ENCODE data around the gene OSCP1.

The OSCP1 gene

DNA sequence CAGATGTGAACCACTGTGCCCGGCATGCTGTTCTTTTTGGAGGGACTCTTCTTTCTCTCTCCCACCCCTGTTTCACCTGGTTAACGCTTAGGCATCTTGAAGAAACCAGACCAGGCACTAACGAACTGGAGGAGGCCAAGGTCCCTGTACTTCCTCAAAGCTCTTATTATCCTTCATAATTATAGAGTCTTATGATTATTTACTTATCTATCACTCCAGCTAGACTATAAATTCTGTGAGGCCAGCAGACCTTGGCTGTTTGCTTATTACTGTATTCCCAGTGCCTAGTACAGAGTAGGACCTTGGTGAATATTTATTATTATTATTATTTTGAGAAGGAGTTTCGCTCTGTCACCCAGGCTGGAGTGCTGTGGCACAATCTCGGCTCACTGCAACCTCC lies 26.7 kb upstream of the OSCP1 start:
- intact Hi-C loops (cut with DNase I) = no loop called here
- no peak for DNase-seq

DNA sequence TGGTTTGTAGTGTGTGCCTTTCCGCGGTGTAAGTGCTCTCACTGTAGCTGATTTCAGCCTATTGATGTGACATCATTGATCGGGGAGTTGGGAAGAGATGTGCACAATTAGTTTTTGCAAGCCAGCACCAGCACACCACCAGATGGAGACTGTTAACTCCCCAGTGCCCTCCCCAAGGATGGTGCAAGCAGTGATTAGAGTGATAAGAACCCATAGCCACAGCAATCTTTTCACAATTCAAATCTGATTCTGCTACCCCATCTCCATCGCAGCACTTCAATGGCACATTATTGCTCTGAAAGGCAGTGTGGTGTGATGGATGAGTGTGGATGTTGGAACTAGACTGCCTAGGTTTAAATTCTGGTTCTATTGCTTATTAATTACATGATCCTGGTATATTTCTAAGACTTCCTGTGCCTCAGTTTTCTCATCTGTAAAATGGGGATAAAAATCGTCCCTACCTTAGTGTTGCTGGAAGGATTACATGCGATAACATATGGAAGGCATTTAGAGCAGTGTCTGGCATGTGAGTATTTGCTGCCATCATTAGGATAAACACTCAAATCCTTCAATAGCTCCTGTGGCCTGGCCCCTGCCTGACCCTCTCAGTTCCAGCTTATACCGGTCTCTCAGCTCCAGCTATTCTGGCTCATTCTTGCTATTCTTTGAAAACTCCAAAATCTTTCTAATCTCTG lies 25.8 kb upstream of the OSCP1 start:
- intact Hi-C loops (cut with DNase I) = no loop called here
- no peak for DNase-seq

DNA sequence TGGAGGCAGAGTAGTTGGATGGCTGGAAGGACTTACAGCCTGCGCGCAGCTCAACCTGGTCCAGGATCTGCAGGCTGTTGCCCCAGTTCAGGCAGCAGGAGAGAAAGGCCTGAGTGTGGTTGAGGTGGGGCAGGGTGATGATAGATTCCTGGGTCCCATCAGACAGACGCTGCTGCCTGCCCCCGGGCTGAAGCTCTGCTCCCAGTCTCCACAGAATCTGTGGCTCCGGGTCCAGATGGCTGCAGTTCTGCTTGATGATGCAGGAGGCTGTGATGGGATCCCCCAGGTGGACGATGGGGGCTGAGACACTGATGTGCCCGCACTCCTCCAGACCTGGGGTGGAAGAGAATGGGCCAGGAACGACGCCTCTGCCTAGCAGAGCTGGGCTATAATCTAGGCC lies 25.1 kb upstream of the OSCP1 start:
- intact Hi-C loops (cut with DNase I) = no loop called here
- DNase-seq = no peak

DNA sequence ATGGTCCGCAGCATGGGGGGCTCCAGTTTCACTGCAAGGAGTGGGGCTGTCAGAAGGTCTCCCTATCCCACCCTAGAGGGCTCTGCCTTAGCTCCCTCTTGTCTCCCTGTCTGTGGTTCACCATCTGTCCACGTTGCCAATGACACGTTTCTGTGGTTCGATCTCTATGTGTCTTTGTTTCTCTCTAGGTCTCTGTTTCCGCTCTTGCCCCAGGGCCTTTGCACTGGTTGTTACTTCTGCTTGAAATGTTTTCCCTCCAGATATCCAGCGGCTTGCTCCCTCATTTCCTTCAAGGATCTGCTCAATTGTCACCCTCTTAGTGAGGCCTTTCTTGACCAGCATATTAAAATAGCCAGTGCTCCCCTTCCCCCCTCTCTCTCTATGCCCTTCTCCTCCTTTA lies 22.4 kb upstream of the OSCP1 start:
- no peak for DNase-seq
- intact Hi-C loops (cut with DNase I) = no loop called here

DNA sequence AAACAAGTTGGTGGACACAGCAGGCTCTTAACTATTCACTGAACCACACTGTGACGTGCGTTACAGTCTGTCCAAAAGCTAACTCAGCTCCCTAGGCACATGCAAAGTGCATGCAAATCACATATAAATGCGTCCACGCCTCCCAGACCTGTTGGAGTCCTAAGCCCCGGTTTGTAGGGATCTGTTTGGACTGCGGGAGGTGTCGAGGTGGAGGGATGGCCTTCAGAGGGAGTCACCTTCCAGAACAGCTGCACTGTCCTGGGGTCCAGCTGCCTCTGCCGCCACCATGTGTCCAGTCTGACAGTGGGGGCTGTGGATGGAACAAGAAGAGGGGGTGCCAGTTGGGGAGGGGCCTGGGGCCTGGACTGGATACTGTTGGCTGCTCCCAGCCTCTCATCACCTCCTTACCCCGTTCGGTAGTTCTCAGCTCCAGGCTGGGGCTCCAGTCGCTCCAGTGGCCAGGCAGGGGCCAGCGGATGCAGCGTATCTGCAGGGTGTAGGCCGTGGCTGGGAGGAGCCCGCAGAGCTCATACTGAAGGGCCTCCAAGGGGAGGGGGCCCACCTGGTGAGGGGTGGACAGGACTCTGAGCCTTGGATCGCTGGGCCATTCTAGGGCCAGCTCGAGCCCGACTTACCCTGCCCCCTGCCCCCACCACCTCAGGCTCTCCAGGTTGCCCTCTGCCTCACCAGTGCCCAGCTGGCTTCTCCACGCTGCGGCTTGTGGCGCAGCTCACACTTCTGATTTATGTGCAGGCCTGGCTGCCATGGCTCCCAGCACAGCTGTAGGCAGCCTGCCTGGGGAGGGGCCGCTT lies 21.8 kb upstream of the OSCP1 start:
- DNase-seq = no peak
- intact Hi-C loops (cut with DNase I) = no loop called here

DNA sequence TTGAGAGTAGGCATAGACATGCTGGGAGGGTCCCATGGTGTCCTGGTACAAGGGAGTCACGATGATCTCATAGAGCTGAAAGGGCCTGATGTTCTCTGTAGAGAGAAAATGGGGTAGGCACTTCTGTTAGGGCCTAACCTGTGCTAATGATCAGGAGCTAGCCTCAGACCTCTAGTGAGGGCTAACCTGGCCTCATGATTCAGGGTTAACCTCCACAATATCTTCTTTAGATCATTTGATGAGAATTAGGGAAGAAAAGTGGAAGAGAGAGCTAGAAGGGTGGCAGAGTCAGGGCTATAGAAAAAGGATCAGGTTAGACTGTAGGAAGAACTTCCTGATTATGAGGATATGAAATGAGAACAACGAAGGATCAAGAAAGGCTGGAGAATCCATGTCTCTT lies 18.9 kb upstream of the OSCP1 start:
- no peak for DNase-seq
- intact Hi-C loops (cut with DNase I) = no loop called here

DNA sequence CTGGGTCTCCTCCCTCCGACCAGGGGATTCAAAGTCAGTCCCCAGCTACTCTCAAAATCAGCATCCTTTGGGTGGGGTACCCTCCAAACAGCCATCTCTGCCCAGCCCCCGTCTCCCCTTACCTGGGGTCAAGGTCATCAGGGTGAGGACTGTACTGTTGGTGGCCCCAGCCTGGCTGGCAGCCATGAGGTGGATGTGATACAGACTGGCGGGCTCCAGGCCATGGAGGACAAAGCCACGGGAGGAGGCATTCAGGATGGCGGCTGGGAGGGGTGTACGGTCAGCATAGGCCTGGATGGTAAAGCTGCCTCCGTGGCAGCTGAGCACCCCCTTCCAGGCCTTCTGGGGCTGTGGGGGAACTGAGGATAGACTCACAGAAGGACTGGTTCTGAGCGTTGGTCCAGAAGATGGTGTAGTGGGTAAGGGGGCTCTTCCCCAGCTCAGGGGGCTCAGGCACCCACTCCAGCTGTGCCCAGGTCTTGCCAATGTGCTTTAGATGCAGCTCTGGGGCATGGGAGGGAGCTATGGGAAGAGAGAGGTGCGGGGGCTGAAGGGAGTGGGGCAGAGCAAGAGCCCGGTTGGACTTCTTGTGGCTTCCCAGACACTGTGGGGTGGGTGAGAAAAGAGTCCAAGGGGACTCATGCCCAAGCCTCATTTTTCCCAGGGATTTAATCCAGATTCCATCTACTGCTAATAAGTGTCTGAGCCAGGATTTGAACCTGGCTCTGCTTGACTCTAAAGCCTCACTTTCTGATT lies 17.6 kb upstream of the OSCP1 start:
- no peak for DNase-seq
- intact Hi-C loops (cut with DNase I) = no loop called here

DNA sequence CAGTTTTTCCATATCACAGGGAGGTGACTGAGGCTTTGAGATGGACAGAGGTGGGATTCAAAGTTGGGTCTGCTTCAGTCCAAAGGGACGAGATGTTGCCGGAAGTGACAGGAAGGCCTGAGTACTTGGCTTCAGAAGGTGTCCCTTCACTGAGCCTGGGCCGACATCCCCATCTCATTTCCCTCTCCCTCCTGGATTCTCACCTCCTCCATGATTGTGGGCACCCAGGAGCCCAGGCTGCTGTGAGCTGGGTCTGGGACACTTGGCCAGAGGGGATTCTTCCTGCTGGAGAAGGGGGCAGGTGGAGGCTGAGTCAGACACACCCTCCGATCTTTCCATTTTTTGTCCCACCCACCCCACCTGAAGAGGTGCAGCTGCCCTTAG lies 16.8 kb upstream of the OSCP1 start:
- intact Hi-C loops (cut with DNase I) = no loop called here
- DNase-seq = no peak

DNA sequence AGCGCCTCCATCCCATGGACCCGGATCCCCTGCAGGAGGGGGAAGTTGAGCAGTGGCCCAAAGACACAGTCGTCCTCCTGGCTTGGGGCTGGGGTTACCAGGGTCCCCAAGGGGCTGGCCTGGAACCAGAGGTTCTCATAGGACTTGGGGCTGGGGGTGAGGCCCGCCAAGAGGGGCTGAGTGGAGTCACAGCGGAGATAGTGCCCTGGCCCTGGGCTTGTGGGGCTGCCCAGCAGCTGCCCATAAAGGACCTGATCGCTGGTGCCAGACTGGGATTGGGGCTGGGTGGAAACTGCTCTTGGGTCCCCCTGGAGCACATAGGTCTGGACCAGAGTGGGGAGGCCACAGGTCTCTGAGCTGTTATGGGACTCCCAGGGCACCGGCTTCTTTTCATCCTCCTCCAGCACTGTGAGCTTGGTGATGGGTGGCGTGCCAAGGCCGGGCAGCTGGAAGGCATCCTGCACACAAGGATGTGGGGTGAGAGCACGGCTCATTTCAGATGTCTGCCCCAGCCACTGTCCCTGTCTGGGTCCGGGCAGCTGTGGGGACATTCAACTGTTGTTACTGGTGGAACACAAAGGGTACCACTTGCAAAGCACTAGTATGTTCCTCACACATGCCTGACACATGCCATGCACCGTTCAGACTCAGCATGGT lies 16.2 kb upstream of the OSCP1 start:
- DNase-seq = no peak
- intact Hi-C loops (cut with DNase I) = no loop called here

DNA sequence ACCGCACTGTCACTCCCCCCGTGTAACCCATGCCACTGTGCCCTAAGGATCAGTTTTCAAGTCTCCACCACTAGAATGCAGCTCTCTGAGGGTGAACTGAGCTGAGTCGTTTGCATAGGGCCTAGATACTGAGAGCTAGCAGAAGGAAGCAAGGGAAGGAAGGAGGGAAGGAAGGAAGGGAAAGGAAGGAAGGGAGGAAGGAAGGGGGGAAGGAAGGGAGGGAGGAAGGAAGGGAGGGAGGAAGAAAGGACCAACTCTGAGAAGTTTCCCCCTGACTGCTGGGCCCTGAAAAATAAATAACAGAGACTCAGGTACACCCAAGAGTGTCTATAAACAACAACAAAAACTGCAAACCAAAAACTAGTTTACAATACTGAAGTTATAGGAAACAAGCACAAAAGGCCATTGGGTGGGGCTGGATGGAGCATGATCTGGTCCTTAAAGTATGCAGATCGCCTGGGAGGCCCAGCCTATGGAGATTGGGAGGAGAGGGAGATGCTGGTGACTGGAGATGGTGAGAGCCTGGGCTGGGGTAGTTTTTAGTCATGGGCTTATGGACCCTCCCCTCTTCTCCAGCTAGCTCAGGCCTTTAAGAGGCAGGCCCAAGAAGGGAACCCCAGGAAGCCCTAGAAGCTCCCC lies 15.6 kb upstream of the OSCP1 start:
- no peak for DNase-seq
- intact Hi-C loops (cut with DNase I) = no loop called here

DNA sequence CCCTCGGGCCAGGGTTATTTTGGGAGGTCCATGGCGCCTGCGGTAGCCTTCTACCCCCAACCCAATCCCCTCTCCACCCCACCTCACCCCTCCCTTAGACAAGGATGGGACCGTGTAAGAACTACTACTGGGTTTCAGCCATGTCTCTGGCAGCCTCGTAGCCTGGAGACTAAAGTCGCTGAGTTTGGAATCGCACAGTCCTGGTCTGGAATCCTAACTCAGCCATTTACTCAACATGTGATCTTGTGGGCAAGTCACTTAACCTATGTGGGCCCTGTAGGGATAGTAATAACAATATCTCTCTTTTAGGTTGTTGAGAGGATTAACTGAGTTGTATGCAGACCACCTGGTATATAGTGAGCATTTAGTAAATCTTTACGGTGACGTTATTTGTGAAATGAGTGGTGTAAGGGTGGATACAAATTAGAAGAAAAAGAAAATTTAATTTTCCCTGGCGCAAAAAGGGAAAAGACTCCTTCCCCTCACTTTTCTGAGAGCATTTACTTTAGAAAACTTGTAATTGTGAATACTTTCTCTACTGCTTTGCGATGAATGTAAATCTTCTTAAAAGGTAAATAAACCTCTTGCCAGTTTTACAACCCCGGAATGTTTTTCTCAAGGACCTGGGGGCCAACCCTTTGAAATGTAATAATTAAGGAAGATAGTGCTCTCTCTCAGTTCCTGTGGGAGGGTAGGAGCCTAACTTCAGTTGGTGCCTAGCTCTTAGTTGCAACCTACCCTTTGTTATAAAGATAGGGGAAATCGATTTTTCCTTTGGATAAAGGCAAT lies 14.5 kb upstream of the OSCP1 start:
- intact Hi-C loops (cut with DNase I) = no loop called here
- no peak for DNase-seq

DNA sequence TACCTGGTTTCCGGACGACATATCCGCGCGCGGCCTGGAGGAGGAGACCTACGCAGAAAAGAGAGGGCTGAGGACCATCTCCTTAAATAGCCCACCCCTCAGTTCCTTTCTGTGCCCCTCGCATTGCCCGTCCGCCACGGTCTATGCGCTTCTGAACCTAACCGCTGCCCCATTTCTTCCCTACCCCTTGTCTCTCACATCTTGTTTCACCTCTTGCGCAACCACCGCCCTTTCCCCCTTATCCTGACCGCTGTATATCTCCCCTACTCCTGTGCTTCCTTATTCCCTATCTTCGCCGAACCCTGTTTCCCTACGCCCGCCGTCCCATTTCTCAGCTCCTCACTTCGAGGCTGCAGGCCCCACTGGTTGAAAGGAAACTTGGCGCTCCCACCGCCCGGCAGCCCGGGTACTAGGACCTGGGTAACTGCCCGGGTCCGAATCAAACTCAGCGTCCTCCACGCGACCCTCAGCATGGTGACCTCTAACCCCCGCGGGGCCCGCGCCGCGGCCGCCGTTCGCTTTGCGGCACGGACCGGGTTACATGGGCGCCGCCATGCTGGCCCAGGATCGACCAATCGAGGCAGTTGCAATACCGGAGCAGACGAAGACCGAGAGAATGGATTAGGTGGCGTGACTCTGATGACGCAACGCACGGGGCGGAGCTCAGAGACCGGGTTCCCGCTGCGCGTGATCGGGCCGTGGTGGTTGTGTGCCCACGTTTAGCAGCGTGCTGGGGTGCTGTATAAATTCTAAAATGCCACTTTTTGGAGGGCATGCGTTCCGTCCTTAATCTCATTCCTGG lies 13.8 kb upstream of the OSCP1 start, which contains the start of gene MRPS15:
TSS of gene MRPS15 (minus strand) at position 582 of the 802 bp plus-strand sequence. CDS start at position 473, 109 bp downstream.
- DNase-seq = peak; percentile 96 to 99 (median 98)
- intact Hi-C loops (cut with DNase I) = no loop called here

DNA sequence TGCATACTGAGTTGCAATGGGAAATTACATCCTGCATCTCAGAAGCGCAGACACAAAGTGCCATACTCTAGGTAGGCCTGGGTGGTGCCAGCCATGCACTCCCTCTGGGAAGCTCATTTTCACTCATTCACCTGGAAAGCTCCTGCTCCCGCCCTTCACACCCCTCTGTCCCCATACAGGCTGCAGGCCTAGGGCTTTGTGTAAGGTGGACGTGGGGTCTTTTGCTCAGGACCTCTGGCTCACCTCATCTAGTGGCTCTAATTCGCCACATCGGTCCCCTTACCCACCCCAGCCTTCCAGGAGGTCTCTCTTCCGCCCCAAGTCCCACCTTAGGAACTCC lies 13.2 kb upstream of the OSCP1 start:
- peak in 2 of 42 donors; percentile 18 to 36 for DNase-seq

DNA sequence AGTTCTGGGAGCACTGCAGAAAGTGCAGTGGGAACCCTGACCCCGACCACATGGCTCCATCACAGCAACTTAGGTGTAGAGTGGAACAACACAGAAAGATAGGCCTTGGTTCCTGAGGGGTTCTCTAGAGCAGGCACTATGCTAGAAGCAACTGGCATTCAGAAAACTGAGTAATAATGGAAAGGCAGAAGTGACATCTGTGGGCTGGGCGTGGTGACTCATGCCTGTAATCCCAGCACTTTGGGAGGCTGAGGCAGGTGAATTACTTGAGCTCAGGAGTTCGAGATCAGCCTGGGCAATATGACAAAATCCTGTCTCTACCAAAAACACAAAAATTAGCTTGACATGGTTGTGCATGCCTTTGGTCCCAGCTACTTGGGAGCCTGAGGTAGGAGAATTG lies 8.7 kb upstream of the OSCP1 start:
- peak in 29 of 42 donors; percentile 11 to 69 (median 40) for DNase-seq
- intact Hi-C loops (cut with DNase I) = no loop called here

More for the DNA sequence above, 13.2 kb upstream of the OSCP1 start:
- intact Hi-C loops (cut with DNase I) = no loop called here

DNA sequence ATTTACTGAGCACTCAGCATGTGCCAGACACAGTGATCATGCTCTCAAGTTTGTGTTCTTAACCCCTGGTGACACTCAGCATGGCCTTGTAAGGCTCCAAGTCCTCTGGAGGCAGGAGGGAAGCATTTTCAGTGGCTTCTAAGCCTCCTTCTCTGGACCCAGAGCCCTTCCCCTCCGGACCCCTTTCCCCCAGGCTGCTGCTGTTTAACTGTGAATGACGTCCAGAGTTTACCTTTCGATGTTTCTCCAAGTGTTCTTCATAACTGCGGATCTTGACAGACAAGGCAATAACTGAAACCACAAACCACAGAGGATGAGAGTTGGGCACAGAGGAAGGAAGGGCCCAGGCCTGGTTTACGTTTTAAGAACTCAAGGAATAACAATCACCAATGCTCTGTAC lies 7.4 kb upstream of the OSCP1 start:
- intact Hi-C loops (cut with DNase I) = no loop called here
- no peak for DNase-seq

DNA sequence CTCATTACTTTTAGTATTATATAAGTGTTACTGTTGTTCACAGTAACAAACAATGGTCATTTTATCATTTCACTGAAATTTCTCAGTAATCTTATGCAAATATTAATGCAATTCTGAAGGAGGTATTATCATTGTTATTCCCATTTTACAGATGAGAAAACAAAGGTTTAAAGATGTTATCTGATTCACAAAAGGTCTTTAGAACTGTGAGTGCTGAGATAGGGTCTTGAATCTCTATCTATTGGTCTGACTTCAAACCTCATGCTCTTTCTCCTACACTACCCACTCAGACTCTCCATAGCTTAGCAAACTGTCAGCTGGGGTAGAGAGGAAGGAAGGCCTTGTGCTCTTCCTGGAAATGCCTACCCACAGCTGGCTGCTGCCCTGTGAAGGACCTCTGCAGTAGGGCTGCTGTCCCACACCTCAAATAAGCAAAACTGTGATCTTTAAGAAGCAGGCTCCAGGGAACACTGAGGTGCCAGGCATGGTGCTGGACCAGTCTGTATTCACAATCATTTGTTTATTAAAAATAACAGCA lies 6.2 kb upstream of the OSCP1 start:
- no peak for DNase-seq
- intact Hi-C loops (cut with DNase I) = no loop called here

DNA sequence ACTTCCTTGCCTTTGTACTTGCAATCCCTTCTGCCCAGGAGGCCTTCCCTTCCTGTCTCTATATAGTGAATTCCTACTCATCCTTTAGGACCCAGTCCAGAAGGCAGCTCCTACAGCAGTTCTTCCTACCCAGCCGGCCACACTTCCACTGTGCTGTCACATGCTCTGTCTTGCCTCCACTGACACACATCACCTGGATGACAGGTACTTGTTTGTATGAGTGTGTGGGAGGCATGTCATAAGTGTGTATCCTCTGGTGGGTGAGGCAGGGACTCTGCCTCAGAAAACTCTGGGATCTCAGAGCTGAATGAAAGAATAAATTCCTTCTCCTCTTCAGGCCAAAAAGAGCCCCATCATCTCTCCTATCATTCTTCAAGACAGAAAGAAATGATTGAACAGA lies 5.1 kb upstream of the OSCP1 start:
- intact Hi-C loops (cut with DNase I) = no loop called here
- peak in 33 of 42 donors; percentile 12 to 79 (median 48) for DNase-seq
